ENCODE results near the gene CERKL.

CERKL gene

GRCh38 chr2:181677912-181678586 is 21.1 kb upstream of the CERKL start:
- DNase-seq, result peak; percentile 58

GRCh38 chr2:181675254-181675653 is 18.3 kb upstream of the CERKL start:
- DNase-seq, result no peak

- no peak for DNase-seq
Measured at GRCh38 chr2:181674461-181674860, 17.6 kb upstream of the CERKL start.

GRCh38 chr2:181673173-181673572 is 16.3 kb upstream of the CERKL start:
- no peak for DNase-seq

GRCh38 chr2:181672255-181673008 is 15.5 kb upstream of the CERKL start:
- no peak for DNase-seq

GRCh38 chr2:181670632-181671031 is 13.7 kb upstream of the CERKL start:
- no peak for DNase-seq

- no peak for DNase-seq
Measured at GRCh38 chr2:181667234-181667633, 10.3 kb upstream of the CERKL start.

- DNase-seq, result no peak
Measured at GRCh38 chr2:181662287-181662686, 5.4 kb upstream of the CERKL start.

- no peak for DNase-seq
Measured at GRCh38 chr2:181660181-181660580, 3.3 kb upstream of the CERKL start.

- DNase-seq, result no peak
Measured at GRCh38 chr2:181658444-181658843, 1.5 kb upstream of the CERKL start.

GRCh38 chr2:181657379-181657778 is 474 bp upstream of the CERKL start:
- no peak for DNase-seq

- no peak for DNase-seq
Measured at GRCh38 chr2:181655519-181655918, 1.4 kb downstream of the CERKL start.

- no peak for DNase-seq
Measured at GRCh38 chr2:181649436-181649979, 7.4 kb downstream of the CERKL start.

- DNase-seq, result no peak
Measured at GRCh38 chr2:181648478-181649155, 8.3 kb downstream of the CERKL start.

- no peak for DNase-seq
Measured at GRCh38 chr2:181646415-181646987, 10.4 kb downstream of the CERKL start.

GRCh38 chr2:181643151-181643550 is 13.8 kb downstream of the CERKL start:
- no peak for DNase-seq

GRCh38 chr2:181642086-181642485 is 14.8 kb downstream of the CERKL start:
- DNase-seq, result no peak

GRCh38 chr2:181639686-181640085 is 17.2 kb downstream of the CERKL start:
- DNase-seq, result no peak

- DNase-seq, result peak; percentile 64
Measured at GRCh38 chr2:181632733-181633401, 24.0 kb downstream of the CERKL start.

GRCh38 chr2:181628590-181629585 is 28.0 kb downstream of the CERKL start:
- no peak for DNase-seq

- peak; percentile 39 for DNase-seq
Measured at GRCh38 chr2:181627545-181627944, 29.4 kb downstream of the CERKL start.
